ENCODE results near the gene A1CF.

DNA sequence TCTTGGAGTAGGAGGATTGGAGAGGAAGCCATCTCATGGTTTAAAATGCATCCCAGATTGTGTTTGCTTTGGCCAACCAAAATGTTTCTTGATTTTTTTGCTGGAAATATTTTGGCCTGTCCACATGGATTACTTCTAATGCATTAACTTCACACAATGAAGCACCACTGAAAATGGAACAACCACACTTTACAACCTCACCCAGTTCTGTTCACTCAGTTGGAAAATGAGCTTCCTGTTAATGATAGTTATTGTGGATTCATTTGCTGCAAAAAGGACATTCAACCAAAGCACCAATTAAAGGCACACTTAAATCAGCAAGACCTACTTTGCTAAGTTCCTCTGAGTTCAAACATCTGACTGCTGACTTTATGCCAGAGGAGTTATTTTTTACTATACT is 11.3 kb upstream of the A1CF start:
- TF ChIP-seq, protein P1, sequence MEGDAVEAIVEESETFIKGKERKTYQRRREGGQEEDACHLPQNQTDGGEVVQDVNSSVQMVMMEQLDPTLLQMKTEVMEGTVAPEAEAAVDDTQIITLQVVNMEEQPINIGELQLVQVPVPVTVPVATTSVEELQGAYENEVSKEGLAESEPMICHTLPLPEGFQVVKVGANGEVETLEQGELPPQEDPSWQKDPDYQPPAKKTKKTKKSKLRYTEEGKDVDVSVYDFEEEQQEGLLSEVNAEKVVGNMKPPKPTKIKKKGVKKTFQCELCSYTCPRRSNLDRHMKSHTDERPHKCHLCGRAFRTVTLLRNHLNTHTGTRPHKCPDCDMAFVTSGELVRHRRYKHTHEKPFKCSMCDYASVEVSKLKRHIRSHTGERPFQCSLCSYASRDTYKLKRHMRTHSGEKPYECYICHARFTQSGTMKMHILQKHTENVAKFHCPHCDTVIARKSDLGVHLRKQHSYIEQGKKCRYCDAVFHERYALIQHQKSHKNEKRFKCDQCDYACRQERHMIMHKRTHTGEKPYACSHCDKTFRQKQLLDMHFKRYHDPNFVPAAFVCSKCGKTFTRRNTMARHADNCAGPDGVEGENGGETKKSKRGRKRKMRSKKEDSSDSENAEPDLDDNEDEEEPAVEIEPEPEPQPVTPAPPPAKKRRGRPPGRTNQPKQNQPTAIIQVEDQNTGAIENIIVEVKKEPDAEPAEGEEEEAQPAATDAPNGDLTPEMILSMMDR (optimal IDR thresholded peaks at IDR 0.05 in 1 of 3, IDR thresholded peaks at IDR 0.05 in 1 of 3, conservative IDR thresholded peaks at IDR 0.05 in 1 of 3; ENCODE audit: extremely low read depth in 1 of 3, insufficient read depth in 2 of 3, low read length in 3 of 3), result no peak
- no peak for TF ChIP-seq EZH2 (IDR thresholded peaks at IDR 0.05; ENCODE audit: low read length)
